ENCODE results near the gene TMED4.
A peak's percentile ranks its signal among the peaks of the same experiment; 100 is the strongest.
"Not testable (repeated sequence)": the region's sequence is repeated elsewhere in the genome, so short reads cannot be mapped to it uniquely, and the experiment has no call there.

TMED4 gene

GRCh38 chr7:44607141-44608068 lies 25.4 kb upstream of the TMED4 start:
- no peak for DNase-seq

DNA sequence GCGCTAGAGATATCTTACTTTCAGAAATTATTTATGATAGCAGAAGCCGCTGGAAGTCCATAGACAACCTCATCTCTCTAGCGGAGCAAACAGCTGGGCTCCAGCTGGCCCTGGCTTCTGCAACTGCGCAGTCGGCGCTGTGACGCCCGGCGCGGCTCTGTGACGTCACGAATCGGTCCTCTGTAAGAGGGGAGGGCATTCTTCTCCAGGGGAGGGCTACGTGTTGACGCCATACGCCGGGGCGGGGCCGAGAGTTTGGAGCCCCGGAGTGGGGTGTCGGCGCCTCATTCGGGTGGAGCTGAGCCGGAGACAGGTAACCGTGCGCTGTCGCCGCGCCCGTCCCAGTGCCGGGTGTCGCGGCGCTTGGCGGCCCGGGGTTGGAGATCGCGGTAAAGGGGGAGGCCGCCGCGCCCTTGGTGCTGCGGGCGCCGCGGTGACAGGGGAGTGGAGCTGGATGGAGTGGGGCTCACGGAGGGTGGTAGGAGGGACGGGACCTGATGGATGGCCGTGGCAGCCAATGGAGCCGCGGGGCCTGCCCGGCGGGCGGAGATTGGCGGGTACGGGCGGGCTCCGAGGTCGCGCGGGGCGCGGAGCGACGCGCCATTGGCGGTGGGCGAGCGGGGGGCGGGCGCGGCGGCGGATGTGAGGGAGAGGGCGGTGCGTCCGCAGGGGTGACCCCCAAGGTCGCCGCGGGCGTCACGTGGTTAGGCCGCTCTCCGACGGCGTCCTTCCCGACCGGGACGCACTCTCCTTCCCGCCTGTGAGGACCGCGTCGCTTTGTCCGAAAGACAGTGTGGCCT lies 24.5 kb upstream of the TMED4 start, which contains the start of gene OGDH:
TSS of gene OGDH (plus strand) at position 287 of the 800 bp plus-strand sequence. CDS start 17,717 bp downstream, outside the sequence.
- DNase-seq = peak; percentile 98 to 100 (median 99)

DNA sequence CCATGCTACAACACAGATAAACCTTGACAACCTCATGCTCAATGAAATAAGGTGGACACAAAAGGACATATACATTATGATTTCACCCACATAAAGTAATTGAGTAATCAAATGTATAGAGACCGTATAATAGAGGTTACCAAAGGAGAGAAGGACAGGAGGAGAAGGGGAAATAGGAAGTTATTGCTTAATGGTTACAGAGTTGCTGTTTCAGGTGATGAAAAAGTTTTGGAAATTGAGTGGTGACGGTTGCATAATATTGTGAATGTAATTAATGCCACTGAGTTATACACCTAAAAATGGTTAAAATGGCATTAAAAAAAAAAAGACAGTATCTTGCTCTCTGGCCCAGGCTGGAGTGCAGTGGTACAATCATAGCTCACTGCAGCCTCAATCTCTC lies 22.9 kb upstream of the TMED4 start:
- DNase-seq = no peak

- DNase-seq = no peak
Observed at GRCh38 chr7:44603193-44603592, 21.2 kb upstream of the TMED4 start.

- DNase-seq = no peak
Observed at GRCh38 chr7:44602576-44602910, 20.5 kb upstream of the TMED4 start.

DNA sequence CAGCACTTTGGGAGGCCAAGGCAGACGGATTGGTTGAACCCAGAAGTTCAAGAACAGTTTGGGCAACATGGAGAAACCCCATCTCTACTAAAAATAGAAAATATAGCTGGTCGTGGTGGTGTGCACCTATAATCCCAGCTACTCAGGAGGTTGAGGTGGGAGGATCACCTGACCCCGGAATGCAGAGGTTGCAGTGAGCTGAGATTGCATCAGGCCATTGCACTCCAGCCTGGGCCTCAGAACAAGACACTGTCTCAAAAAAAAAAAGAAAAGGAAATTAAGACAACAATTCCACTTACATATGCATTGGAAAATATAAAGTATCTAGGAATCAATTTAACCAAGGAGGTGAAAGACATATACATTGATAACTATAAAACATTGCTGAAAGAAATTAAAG lies 17.2 kb upstream of the TMED4 start:
- DNase-seq = no peak

- DNase-seq = not testable (repeated sequence)
Observed at GRCh38 chr7:44597181-44597580, 15.2 kb upstream of the TMED4 start.

GRCh38 chr7:44595934-44596635 lies 14.1 kb upstream of the TMED4 start:
- DNase-seq = peak in 1 of 3 experiments; percentile 71

- DNase-seq = no peak
Observed at GRCh38 chr7:44590910-44591309, 8.9 kb upstream of the TMED4 start.

GRCh38 chr7:44587843-44588711 lies 6.0 kb upstream of the TMED4 start:
- peak; percentile 17 to 79 (median 27) for DNase-seq

DNA sequence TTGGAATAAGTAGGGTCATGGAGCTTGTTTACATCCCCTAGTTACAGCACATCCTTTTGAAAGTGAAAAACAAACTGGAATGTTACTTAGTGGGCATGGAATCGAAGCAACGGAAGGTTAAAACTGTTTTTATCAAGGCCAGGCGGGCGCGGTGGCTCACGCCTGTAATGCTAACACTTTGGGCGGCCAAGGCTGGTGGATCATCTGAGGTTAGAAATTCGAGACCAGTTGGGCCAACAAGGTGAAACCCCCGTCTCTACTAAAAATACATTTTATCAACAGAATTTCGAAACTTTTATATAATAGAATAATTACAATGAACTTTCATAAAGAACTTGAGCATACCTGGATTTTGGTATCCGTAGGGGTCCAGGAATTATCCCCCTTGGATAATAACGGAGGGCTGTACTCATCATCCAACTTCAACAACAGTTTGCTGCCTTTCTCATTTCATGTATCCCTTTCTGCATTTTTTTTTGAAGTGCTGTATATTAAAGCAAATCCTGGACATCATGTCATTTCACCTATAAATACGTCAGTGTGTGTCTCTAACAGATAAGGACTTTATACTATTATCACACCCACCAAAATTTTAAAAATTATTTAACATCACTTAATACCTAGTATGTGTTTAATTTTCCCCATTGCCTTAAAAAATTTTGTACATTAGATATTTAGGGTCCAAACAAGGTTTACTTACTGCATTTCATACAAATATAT lies 1.3 kb upstream of the TMED4 start:
- no peak for DNase-seq

DNA sequence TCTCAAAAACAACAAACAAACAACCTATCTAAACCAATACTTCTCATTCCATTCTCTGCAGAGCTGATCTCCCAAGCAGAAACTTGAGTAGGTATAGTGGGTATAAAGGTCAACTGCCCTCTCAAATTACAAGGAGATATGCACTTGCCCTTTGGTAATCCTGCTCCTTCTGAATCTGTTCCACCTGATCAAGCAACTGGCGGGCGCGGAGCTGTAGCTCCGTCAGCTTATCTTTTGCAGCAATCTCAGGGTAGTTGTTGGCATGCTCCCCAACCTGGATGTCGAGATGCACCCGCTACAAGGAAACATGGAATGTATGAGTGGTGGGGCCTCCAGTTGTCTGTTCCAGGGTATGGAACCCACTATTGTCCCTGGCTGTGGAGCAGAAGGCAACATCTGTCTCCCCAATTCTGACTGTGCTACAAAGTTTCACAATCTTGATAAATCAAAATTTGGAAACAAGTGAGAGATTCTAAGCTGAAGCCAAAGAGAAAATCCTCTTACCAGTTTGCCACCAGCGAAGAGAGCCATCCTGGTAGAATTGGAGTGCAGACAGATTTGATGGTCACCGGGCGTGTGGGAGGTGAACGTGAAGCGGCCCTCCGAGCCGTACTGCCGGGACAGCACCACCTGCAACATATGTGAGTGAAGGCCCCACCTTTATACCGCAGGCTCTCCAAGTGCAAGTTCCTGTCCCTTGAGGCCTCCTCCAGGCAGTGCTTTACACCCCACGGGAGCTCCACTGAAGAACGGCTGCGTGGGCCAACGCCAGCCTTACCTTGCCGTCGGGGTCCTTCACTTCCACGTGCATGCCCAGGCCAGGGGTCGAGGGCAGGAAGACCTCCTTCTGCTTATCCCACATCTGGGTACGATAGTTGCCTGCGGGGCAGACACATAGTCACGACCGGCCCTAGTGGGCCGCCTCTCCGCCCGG lies 819 bp downstream of the TMED4 start:
- DNase-seq = peak in 1 of 3 experiments; percentile 13

GRCh38 chr7:44576228-44576627 lies 5.8 kb downstream of the TMED4 start:
- no peak for DNase-seq

DNA sequence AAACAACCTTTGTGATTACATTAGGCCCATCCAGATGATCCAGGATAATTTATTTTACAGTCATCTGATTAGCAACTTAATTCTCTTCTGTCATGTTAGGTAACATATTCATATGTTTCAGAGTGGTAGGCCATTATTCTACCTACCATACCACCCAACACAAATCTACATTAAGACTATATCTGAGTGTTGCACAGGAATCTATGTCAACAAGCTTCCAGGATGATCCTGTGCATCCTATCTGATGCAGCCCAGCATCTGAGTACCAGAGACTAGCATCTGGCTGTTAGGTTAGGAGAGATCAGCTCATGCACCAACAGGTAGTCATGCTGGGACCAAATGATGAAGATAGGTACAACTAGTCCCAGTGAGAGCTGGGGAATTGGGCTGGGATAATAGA lies 7.0 kb downstream of the TMED4 start:
- no peak for DNase-seq

DNA sequence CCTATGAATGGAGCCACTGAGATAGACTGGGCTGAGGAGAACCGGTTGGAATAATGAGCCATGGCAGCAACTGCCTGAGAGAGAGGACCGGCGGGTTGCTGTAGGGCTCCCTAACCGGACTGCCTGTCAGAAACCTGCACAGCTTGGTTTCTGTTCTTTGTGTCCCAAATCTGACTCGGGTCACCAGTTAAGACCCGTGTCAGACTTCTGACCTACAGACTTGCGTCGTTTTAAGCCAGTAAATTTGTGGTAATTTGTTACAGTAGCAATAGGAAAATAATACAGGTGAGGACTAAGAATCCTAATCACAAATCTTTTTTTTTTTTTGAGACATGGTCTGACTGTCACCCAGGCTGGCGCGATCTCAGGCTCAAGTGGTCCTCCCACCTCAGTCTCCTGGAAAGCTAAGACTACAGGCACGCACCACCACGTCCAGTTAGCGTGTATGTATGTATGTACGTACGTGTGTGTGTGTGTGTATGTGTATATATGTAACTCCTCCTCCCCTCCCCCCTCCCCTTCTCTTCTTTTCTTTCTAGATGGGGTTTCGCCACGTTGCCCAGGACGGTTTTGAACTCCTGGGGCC lies 7.7 kb downstream of the TMED4 start:
- peak in 1 of 3 experiments; percentile 39 for DNase-seq

DNA sequence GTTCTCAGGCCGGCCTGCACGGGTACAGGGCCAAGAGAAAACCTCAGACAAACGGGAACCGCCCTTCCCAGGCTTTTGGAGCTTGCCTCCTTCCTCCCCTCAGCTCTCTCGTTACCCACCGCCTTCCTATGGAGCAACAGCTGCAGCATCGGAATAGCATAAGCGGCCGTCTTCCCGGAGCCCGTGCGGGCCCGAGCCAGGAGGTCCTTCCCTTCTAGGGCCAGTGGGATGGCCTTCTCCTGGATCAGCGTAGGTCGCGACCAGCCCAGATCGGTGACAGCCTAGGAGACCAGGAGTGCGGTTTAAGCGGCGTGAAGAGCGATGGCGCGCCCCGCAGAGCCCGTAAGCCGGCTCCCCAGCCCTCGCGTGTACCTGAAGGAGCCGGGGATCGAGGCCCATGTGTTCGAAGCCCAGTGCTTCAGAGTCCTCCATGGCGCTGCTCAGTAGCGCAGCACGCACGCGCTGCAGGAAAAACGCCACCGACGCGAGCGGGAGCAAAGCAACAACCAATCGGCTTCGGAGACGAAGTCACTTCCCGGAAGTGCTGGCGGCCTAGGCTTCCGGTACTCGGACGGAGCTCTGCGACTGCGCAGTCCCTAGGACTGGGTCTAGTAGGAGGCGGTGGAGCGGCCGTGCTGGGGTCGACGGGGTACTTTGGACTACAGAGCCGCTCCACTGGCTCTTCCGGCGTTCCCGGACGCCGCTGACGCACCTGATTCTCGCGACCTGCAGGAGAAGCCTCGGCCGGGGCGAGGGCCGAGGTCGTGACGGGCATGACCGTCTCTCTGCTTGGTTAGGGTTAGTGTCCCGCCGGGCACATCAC lies 8.4 kb downstream of the TMED4 start, which contains the start of gene DDX56:
TSS of gene DDX56 (minus strand) at position 445 of the 823 bp plus-strand sequence. CDS start at position 432, 13 bp downstream.
- DNase-seq = peak; percentile 95 to 97 (median 97)

DNA sequence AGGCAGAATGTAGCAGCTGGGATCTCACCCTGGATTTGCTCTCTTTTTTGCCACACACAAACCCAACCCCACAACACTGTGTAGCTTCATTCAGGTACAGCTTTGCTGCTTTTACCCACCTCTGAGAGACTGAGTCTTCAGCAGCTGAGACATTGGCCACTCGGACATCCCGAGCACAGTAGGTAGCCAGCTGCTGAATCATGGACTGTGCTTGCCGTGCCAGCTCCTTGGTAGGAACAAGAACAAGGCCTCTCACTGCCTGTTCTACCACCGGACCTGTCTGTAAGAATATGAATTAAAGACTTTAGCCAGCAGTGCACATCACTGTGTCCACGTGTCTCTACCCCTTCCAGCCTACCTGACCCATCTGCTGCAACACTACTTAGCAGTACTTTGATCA lies 9.3 kb downstream of the TMED4 start:
- DNase-seq = no peak

DNA sequence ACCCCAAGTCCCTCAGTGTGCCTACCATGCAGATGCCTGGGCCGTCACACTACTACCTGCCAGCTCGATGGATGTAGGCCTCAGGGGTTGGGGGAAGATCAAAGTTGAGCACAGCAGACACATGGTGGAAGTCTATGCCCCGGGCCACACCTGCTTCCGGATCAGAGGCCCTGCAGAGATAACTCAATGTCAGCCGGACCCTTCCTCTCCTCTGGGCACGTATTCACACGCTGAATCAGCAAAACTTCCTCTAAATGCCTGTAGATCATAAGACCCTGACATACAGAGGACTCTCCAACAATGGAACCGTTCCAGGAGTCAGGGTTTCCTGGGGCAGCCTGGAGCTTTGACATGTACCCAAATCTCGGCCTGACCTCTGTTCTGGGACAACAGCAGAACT lies 12.1 kb downstream of the TMED4 start:
- DNase-seq = no peak
